GM18868 (cell line): ENCODE measurements around the gene POU6F1.
"Not testable (repeated sequence)": the region's sequence is repeated elsewhere in the genome, so short reads cannot be mapped to it uniquely, and the experiment has no call there.

ENCODE experiments used
- ATAC-seq: cut with Tn5 transposase; IDR thresholded peaks from one replicate; pipeline ENCODE4 v1.9.1; 2021; ENCODE audit warnings: mild to moderate bottlenecking, moderate library complexity; ENCODE audit not compliant: unreplicated experiment

Gene POU6F1

GRCh38 chr12:51217968-51218606 lies at the start of gene POU6F1:
Gene POU6F1 (minus strand): TSS chr12:51218062. CDS start chr12:51206836, 11,226 bp downstream.
- peak; percentile 78 for ATAC-seq

GRCh38 chr12:51265024-51265423 lies 47.2 kb upstream of the POU6F1 start:
- ATAC-seq, result no peak

- ATAC-seq, result no peak
Measured at GRCh38 chr12:51264297-51264696, 46.4 kb upstream of the POU6F1 start.

GRCh38 chr12:51263341-51263740 lies 45.5 kb upstream of the POU6F1 start:
- ATAC-seq, result no peak

GRCh38 chr12:51262758-51263177 lies 44.9 kb upstream of the POU6F1 start:
- ATAC-seq, result no peak

- ATAC-seq, result not testable (repeated sequence)
Measured at GRCh38 chr12:51259600-51259999, 41.7 kb upstream of the POU6F1 start.

GRCh38 chr12:51254536-51254935 lies 36.7 kb upstream of the POU6F1 start:
- no peak for ATAC-seq

GRCh38 chr12:51253276-51253675 lies 35.4 kb upstream of the POU6F1 start:
- ATAC-seq, result no peak

- no peak for ATAC-seq
Measured at GRCh38 chr12:51247523-51248206, 29.8 kb upstream of the POU6F1 start.

- no peak for ATAC-seq
Measured at GRCh38 chr12:51246254-51246853, 28.5 kb upstream of the POU6F1 start.

- ATAC-seq, result no peak
Measured at GRCh38 chr12:51245476-51246253, 27.8 kb upstream of the POU6F1 start.

GRCh38 chr12:51244269-51244668 lies 26.4 kb upstream of the POU6F1 start:
- no peak for ATAC-seq

- ATAC-seq, result no peak
Measured at GRCh38 chr12:51242876-51243275, 25.0 kb upstream of the POU6F1 start.

- ATAC-seq, result no peak
Measured at GRCh38 chr12:51242120-51242519, 24.3 kb upstream of the POU6F1 start.

GRCh38 chr12:51240971-51241370 lies 23.1 kb upstream of the POU6F1 start:
- no peak for ATAC-seq

GRCh38 chr12:51238510-51239334 lies 20.9 kb upstream of the POU6F1 start, which contains the start of gene DAZAP2:
Gene DAZAP2 (plus strand): TSS chr12:51238826. CDS start chr12:51238908, 82 bp downstream.
- ATAC-seq, result peak; percentile 94

GRCh38 chr12:51238037-51238509 lies 20.2 kb upstream of the POU6F1 start:
- ATAC-seq, result no peak

GRCh38 chr12:51234530-51234929 lies 16.7 kb upstream of the POU6F1 start:
- ATAC-seq, result no peak

GRCh38 chr12:51232642-51233041 lies 14.8 kb upstream of the POU6F1 start:
- no peak for ATAC-seq

GRCh38 chr12:51229116-51229809 lies 11.4 kb upstream of the POU6F1 start:
- ATAC-seq, result no peak
